Astrocyte of the spinal cord (primary cell): ENCODE measurements around the gene SYTL5.

ENCODE experiments used
- DNase-seq: peaks from one replicate; pipeline ENCODE4 v3.0.0; 2011; ENCODE audit warnings: low read depth, low spot score
- H3K4me3 ChIP-seq: 2 replicates; pipeline ENCODE4 v1.5.1; 2011; ENCODE audit warnings: low read depth, mild to moderate bottlenecking, low read length, moderate library complexity
- CTCF ChIP-seq: IDR thresholded peaks from 2 replicates; pipeline ENCODE4 v1.5.1; 2012; ENCODE audit warnings: low read depth, mild to moderate bottlenecking, low read length, inconsistent platforms
- in situ Hi-C: cut with HindIII; loops from 2 replicates; pipeline ENCODE4 v1.10.0; 2017; ENCODE audit warnings: low sequenced_read_pairs

Gene SYTL5

GRCh38 chrX:38106991-38107655 is 100.8 kb downstream of the SYTL5 start:
- H3K4me3 ChIP-seq = no peak overlapping the region
- no peak for DNase-seq
- in situ Hi-C loops = no loop called here
- TF ChIP-seq CTCF = no peak

- in situ Hi-C loops = no loop called here
- H3K4me3 ChIP-seq = no peak overlapping the region
- no peak for DNase-seq
- no peak for TF ChIP-seq CTCF
Observed at GRCh38 chrX:38108364-38108763, 102.0 kb downstream of the SYTL5 start.

- TF ChIP-seq CTCF = no peak
- in situ Hi-C loops = no loop called here
- no peak overlapping the region for H3K4me3 ChIP-seq
- DNase-seq = no peak
Observed at GRCh38 chrX:38109042-38109898, 102.9 kb downstream of the SYTL5 start.

- no peak for TF ChIP-seq CTCF
- in situ Hi-C loops = no loop called here
- peak; percentile 8 for DNase-seq
- H3K4me3 ChIP-seq = no peak overlapping the region
Observed at GRCh38 chrX:38110231-38110630, 103.9 kb downstream of the SYTL5 start.

GRCh38 chrX:38111196-38111595 is 104.8 kb downstream of the SYTL5 start:
- H3K4me3 ChIP-seq = no peak overlapping the region
- TF ChIP-seq CTCF = no peak
- no peak for DNase-seq
- in situ Hi-C loops = no loop called here

GRCh38 chrX:38112566-38112965 is 106.2 kb downstream of the SYTL5 start:
- H3K4me3 ChIP-seq = no peak overlapping the region
- no peak for TF ChIP-seq CTCF
- in situ Hi-C loops = no loop called here
- DNase-seq = no peak
